ENCODE data around the gene SNRPA. TPM values are rescaled to one million over a fixed set of nuclear protein-coding genes. Genes with fewer than 3 reads are reported as not detected.
A peak's percentile ranks its signal among the peaks of the same experiment; 100 is the strongest.

Gene SNRPA
- total RNA-seq, 2 donors from 2014 or later: 171 to 175 TPM

GRCh38 chr19:40733149-40733548 is 17.9 kb upstream of the SNRPA start:
- no peak for ATAC-seq (replicated peaks)
- no peaks in the 10 kb centered on the region for H3K27me3 Mint-ChIP-seq
- H3K4me1 Mint-ChIP-seq: no peaks in the 10 kb centered on the region
- H3K9me3 Mint-ChIP-seq: no peaks in the 10 kb centered on the region
- H3K36me3 Mint-ChIP-seq (ENCODE audit: low read depth): peaks cover 91% of the 10 kb centered on the region
- no peak overlapping the region for H3K4me3 Mint-ChIP-seq
- no peak overlapping the region for H3K27ac Mint-ChIP-seq

DNA sequence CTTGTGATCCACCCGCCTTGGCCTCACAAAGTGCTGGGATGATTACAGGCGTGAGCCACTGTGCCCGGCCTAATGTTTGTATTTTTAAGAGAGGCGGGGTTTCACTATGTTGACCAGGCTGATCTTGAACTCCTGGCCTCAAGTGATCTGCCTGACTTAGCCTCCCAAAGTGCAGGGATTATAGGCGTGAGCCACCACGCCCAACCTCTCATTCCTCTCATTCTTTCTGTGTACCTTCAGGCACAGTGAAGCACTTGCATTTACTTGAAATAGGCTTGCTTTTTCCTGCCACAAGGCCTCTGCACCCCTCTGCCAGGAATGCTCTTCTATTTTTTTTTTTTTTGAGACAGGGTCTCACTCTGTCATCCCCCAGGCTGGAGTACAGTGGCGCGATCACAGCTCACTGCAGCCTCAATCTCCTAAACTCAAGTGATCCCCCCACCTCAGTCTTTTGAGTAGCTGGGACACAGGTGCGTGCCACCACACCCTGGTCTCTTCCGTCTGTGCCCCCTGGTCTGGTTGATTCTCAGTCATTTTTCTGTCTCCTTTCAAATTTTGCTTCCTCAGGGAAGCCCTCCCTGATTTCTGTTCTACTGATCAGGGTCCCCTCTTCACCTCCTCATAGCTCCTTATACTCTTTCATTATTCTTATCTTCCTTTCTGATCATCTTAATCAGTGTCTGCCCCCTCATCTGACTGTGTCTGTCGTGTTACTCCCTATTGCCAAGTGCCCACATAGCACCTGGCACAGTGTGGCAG is 15.8 kb upstream of the SNRPA start:
- no peaks in the 10 kb centered on the region for H3K27me3 Mint-ChIP-seq
- H3K36me3 Mint-ChIP-seq (ENCODE audit: low read depth): peaks cover 85% of the 10 kb centered on the region
- no peaks in the 10 kb centered on the region for H3K9me3 Mint-ChIP-seq
- H3K4me3 Mint-ChIP-seq: no peak overlapping the region
- no peak overlapping the region for H3K27ac Mint-ChIP-seq
- ATAC-seq (replicated peaks): no peak
- H3K4me1 Mint-ChIP-seq: no peaks in the 10 kb centered on the region

GRCh38 chr19:40736661-40737060 is 14.3 kb upstream of the SNRPA start:
- no peak overlapping the region for H3K4me3 Mint-ChIP-seq
- no peaks in the 10 kb centered on the region for H3K9me3 Mint-ChIP-seq
- H3K36me3 Mint-ChIP-seq (ENCODE audit: low read depth): peaks cover 71% of the 10 kb centered on the region
- H3K27me3 Mint-ChIP-seq: no peaks in the 10 kb centered on the region
- no peak for ATAC-seq (replicated peaks)
- no peak overlapping the region for H3K27ac Mint-ChIP-seq
- no peaks in the 10 kb centered on the region for H3K4me1 Mint-ChIP-seq

DNA sequence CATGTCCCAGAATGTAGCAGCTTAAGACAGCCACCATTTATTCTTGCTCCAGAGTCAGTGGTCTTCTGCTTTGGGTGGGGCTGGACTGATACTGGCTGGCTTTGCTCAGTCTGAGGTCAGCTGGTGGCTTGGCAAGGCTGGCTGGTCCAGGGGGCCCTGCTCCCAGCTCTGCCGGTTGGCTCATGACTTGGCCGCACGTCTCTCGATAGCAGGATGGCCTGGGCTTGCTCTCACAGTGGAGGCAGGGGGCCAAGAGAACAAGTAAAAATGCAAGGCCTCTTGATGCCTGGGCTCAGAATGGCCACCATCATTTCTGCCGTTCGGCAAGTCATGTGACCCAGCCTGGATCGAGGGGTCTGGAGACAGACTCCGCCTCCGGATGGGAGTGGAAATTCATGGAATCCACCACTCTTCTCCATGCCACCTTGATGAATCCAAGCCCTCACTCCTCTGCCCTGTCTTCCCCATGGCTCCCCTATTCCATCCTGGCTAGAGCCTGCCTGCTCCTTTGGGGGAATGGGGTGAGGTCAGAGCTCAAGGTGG is 13.8 kb upstream of the SNRPA start:
- Mint-ChIP-seq H3K27ac (no peak overlapping the region), H3K9me3 (no peaks in the 10 kb centered on the region), H3K4me1 (no peaks in the 10 kb centered on the region), H3K36me3 (ENCODE audit: low read depth) (peaks cover 66% of the 10 kb centered on the region), H3K27me3 (no peaks in the 10 kb centered on the region), H3K4me3 (no peak overlapping the region)
- ATAC-seq (replicated peaks): no peak

DNA sequence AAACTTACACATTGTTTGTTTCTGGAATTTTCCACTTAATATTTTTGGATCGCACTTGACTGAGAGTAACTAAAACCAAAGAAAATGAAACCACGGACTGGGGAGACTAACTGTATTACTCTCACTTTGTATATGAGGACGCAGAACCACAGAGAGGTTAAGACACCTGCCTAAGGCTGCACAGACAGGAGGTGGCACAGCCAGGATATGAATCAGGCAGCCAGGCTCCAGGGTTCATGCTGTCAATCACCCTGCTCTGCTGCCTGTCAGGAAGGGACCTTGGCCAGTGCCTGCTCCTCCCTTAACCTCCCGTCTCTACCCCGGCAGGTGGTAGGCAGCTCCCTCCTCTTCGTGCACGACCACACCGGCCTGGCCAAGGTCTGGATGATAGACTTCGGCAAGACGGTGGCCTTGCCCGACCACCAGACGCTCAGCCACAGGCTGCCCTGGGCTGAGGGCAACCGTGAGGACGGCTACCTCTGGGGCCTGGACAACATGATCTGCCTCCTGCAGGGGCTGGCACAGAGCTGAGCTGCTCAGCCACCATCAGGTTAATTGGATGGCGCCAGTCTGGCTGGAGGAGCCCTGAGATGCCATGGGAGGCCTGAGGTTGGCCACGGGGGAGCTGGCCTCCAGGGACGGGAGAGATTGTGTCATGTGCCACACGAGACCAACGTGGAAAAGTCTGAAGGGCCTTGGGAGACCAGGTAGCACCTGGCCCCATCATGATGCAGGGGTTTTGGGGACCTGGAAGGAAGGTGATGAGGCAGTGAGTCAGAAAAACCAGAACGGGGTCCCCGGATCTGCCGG is 11.8 kb upstream of the SNRPA start:
- no peak overlapping the region for H3K27ac Mint-ChIP-seq
- peak; percentile 85 for ATAC-seq (replicated peaks)

DNA sequence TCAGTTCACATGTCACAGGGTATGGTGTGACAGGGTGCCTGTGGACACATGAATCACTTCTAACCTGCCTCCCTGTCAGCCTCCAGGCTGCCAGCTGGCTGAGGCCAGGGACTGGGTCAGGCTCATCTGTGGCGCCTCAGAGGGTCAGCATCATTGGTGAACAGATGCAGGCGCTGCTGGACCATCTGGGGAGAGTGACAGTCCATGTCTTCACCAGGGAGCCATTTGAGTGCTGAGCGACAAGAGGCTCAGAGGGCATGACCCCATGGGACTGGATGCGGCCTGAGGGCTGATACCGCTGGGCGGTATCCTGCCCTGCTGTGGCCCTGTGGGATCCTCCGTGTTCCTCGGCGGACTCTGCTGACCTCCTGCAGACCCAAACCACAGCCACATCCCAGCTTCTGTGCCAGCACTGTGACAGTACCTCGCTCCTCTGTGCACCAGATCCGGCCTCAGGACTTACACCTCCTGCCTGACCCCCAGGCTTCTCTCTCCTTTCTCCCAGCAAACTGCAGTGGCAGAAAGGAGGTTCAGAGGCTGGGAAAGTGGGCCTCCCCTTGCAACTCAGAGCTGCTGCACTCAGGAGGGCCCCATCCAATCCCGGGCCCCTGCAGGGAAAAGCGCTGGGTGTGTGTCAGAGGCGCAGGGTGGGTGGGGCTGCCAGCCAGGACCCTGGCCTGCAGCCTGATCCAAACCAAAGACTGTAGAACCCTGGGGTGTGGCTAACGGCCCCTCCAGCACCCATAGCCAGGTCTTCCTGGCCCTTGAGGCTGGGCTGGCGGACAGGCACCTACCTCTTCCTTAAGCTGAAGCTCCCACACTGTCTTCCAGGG is 10.9 kb upstream of the SNRPA start:
- no peak overlapping the region for H3K27ac Mint-ChIP-seq
- H3K9me3 Mint-ChIP-seq: no peaks in the 10 kb centered on the region
- no peaks in the 10 kb centered on the region for H3K4me1 Mint-ChIP-seq
- H3K36me3 Mint-ChIP-seq (ENCODE audit: low read depth): peaks cover 36% of the 10 kb centered on the region
- H3K4me3 Mint-ChIP-seq: no peak overlapping the region
- no peaks in the 10 kb centered on the region for H3K27me3 Mint-ChIP-seq
- ATAC-seq (replicated peaks): no peak

More for the DNA sequence above, 11.8 kb upstream of the SNRPA start:
- Mint-ChIP-seq H3K4me1 (no peaks in the 10 kb centered on the region), H3K27me3 (no peaks in the 10 kb centered on the region), H3K4me3 (no peak overlapping the region), H3K36me3 (ENCODE audit: low read depth) (peaks cover 45% of the 10 kb centered on the region), H3K9me3 (no peaks in the 10 kb centered on the region)

DNA sequence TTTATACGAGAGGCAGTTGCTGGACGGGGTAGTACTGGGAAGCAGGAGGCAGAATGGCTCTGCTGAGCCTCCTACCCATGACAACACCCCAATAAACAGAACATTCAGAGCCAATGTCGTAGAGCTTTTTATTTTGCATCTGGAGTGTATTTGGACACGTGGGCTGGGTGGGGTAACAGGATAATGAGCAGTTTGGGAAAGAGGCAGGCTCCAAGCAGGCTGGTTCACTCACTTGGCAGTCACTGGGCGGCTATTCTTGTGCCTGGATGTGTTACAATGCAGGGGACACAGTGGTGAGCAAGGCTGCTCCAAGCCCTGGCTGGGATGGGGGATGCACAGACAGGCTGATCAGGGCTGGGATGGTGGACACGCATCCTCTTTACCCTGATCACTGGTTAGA is 10.3 kb upstream of the SNRPA start:
- no peak overlapping the region for H3K4me3 Mint-ChIP-seq
- peaks cover 30% of the 10 kb centered on the region for H3K36me3 Mint-ChIP-seq (ENCODE audit: low read depth)
- H3K4me1 Mint-ChIP-seq: no peaks in the 10 kb centered on the region
- no peaks in the 10 kb centered on the region for H3K9me3 Mint-ChIP-seq
- ATAC-seq (replicated peaks): no peak
- no peaks in the 10 kb centered on the region for H3K27me3 Mint-ChIP-seq
- no peak overlapping the region for H3K27ac Mint-ChIP-seq

DNA sequence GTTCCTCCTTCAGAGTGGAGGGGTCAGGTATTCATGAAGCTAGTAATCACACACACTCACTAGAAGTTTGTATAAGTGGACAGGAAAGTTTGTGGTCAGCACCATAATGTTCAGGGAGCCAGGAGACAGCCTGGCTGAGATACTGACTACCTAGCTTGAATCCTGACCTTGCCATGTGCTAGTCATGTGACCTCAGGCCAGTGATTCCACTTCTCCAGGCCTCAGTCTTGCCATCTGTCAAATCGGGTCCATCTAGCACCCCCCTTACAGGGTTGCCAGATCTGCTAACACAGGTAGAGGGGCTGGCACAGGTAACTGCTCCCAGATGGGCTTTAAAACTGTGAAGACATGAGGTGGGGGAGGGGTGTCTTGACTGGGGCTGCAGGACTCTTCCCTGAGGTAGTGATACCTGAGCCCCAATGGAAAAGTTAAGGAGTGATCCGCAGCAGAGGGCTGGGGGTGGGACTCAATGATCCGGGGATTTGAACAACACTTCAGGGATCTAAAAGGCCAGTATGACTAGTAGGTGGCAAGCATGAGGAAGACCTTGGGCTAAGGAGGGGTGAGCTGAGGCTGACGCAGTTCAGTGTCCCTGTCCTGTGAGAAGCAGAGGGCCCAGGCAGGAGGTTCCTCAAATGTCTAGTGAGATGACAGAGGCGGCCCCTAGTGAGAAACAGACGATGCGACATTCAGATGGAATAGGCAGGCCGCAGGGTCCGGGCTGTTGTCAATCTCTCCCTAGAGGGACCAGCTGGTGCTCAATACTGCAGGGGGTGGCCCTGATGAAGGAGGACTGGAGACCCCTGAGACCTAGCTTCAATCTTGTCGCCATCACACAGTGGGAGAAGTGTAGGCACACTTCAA is 9.2 kb upstream of the SNRPA start:
- no peak overlapping the region for H3K27ac Mint-ChIP-seq
- H3K4me1 Mint-ChIP-seq: no peaks in the 10 kb centered on the region
- ATAC-seq (replicated peaks): no peak
- no peaks in the 10 kb centered on the region for H3K9me3 Mint-ChIP-seq
- H3K4me3 Mint-ChIP-seq: no peak overlapping the region
- peaks cover 23% of the 10 kb centered on the region for H3K36me3 Mint-ChIP-seq (ENCODE audit: low read depth)
- H3K27me3 Mint-ChIP-seq: no peaks in the 10 kb centered on the region

- Mint-ChIP-seq H3K9me3 (no peaks in the 10 kb centered on the region), H3K4me3 (no peak overlapping the region), H3K27ac (no peak overlapping the region), H3K27me3 (no peaks in the 10 kb centered on the region), H3K4me1 (no peaks in the 10 kb centered on the region), H3K36me3 (ENCODE audit: low read depth) (peaks cover 18% of the 10 kb centered on the region)
- no peak for ATAC-seq (replicated peaks)
Measured at GRCh38 chr19:40742477-40742876, 8.5 kb upstream of the SNRPA start.

GRCh38 chr19:40742886-40743285 is 8.1 kb upstream of the SNRPA start:
- no peak overlapping the region for H3K27ac Mint-ChIP-seq
- no peak for ATAC-seq (replicated peaks)

DNA sequence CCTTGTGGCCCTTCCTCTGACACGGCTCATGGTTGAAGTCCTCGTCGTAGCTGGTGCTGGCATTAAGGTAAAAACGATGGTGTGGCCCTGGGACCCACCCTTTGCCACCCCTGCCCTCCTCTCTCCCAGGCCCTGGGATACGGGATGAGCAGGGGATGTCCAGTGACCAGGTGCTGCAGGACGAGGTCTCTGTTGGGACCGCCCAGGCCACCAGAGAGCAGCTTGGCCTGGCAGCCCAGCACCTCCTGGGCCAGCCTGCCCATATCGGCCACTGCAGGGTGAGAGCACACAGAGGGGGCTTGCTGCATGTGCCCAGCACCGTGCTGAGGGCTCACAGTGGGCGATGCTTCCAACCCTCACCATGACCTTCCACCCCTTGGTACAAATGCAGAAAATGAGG is 7.1 kb upstream of the SNRPA start:
- no peak for ATAC-seq (replicated peaks)
- H3K4me3 Mint-ChIP-seq: no peak overlapping the region
- H3K36me3 Mint-ChIP-seq (ENCODE audit: low read depth): peaks cover 8% of the 10 kb centered on the region
- peak overlapping the region; percentile 38 for H3K27ac Mint-ChIP-seq
- no peaks in the 10 kb centered on the region for H3K27me3 Mint-ChIP-seq
- H3K4me1 Mint-ChIP-seq: no peaks in the 10 kb centered on the region
- H3K9me3 Mint-ChIP-seq: no peaks in the 10 kb centered on the region

More at GRCh38 chr19:40742886-40743285, 8.1 kb upstream of the SNRPA start:
- no peak overlapping the region for H3K4me3 Mint-ChIP-seq
- no peaks in the 10 kb centered on the region for H3K4me1 Mint-ChIP-seq
- H3K9me3 Mint-ChIP-seq: no peaks in the 10 kb centered on the region
- no peaks in the 10 kb centered on the region for H3K27me3 Mint-ChIP-seq
- H3K36me3 Mint-ChIP-seq (ENCODE audit: low read depth): peaks cover 14% of the 10 kb centered on the region

DNA sequence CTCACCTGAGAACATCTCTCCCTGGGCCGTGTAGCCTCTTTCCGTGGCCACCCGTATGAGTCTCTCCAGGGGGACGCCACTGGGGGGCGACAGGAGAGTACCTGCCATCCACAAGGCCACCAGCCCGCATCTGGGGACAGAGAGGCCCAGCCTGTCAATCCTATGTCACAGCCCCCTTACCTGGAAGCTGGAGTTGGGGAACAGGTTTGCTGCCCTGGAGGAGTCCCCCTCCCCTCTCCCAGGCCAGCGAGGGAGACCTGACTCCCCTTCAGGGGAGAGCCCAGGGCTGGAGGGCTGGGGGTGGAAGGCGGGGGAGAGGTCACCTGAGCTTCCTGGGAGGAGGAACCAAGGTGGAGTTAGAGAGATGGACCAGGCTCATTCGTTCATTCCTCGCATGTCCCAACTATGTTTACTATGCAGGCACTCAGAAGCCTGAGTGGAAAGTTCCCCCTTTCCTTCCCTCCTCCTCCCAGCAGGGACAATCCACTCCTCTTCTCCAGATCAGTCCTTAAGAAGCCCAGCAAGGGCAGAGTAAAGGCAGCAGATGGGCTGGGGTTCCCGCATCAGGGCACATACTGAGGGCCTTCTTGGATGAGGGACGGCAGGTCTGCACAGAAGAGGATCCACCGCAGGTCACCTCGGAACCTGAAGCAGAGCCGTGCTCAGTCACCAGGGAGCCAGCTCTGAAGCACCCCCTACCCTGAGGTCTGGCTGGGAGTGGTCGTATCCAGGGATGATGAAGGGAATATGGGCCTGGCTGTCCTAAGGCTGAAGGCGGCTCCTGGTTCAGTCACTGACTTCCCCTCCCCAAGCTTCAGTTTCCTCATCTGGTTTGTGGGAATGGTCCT is 6.2 kb upstream of the SNRPA start:
- Mint-ChIP-seq H3K4me3 (no peak overlapping the region), H3K27ac (peak overlapping the region; percentile 38), H3K27me3 (no peaks in the 10 kb centered on the region), H3K9me3 (no peaks in the 10 kb centered on the region), H3K36me3 (ENCODE audit: low read depth) (peaks cover 2% of the 10 kb centered on the region), H3K4me1 (no peaks in the 10 kb centered on the region)
- peak; percentile 44 for ATAC-seq (replicated peaks)

GRCh38 chr19:40745402-40745780 is 5.6 kb upstream of the SNRPA start:
- no peaks in the 10 kb centered on the region for H3K27me3 Mint-ChIP-seq
- no peaks in the 10 kb centered on the region for H3K4me1 Mint-ChIP-seq
- H3K27ac Mint-ChIP-seq: no peak overlapping the region
- peaks cover 7% of the 10 kb centered on the region for H3K36me3 Mint-ChIP-seq (ENCODE audit: low read depth)
- no peaks in the 10 kb centered on the region for H3K9me3 Mint-ChIP-seq
- H3K4me3 Mint-ChIP-seq: no peak overlapping the region
- no peak for ATAC-seq (replicated peaks)

Data from activated T-helper 17 cell treated with anti-CD3 and anti-CD28 coated beads, Interleukin-2, amount 50 U/mL, for 72 hours (primary cell).